ENCODE measurements around the gene NRXN2. TPM values are rescaled to one million over a fixed set of nuclear protein-coding genes. Genes with fewer than 3 reads are reported as not detected.

NRXN2 gene
- polyA plus RNA-seq, 1 of the 3 experiments (the other 2 are of a cell fraction) = 0.15 TPM

DNA sequence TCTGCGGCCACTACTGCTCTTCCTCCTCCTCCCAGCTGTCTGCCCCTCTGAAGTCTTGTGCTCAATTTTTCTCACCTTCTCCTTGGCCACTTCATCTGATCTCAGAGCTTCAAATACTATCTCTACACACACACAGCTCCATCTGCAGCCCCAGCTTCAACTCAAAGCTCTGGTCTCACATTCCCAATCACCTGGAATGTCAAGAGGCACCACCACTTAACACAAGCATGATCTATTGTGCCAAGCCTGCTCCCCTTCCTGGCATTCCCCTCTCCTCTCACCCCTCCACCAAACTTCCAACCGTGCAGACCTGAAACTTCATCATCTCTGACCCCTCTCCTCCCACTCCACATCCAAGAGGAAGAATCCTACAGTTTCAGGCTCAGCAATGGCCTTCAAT is 17.5 kb downstream of the NRXN2 start:
- CTCF ChIA-PET = interaction anchor here (1.3 to 4.9 kb wide), 5 partner anchors 7 to 31 kb away, joined by 3 to 35 read pairs (median 13); no protein-coding TSS in a partner anchor
- peaks cover 17% of the 10 kb centered on the region; the same call in 1 of the 2 replicates for H3K27me3 ChIP-seq (ENCODE audit: insufficient read depth)

DNA sequence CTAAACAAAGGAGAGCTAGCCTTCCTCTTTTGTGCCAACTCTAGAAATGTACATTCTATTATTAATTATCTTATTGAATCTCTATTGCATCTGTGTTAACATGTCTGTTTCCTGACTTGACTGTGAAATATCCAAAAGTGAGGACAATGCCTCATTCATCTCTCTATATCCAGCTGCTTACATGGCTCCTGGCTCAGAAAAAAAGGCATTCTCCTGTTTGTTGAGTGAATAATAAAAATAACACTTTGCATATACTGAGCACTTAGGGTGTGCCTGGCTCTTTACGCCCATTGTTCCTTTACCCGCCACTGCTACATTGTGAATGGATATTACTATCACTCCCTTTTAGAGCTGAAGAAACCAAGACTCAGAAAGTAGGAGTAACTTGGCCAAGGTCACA is 19.9 kb downstream of the NRXN2 start:
- 87% methylated on average over 2 of the region's 2 CpGs for WGBS (ENCODE audit: low lambda C conversion rate)
- no peak overlapping the region for H3K4me3 ChIP-seq (ENCODE audit: low read depth in 2 of 2, low read length in 1 of 2)
- H3K4me2 ChIP-seq = no peak overlapping the region
- TF ChIP-seq POLR2AphosphoS5 (IDR thresholded peaks at IDR 0.05; ENCODE audit: low read depth, low read length) (no peak), NFIC (IDR thresholded peaks at IDR 0.05; ENCODE audit: borderline replicate concordance) (no peak), RCOR1 (IDR thresholded peaks at IDR 0.05; ENCODE audit: low read length) (no peak), CHD2 (IDR thresholded peaks at IDR 0.05; ENCODE audit: low read length, partially characterized antibody) (no peak), RXRA (IDR thresholded peaks at IDR 0.05; ENCODE audit: borderline replicate concordance, low read depth) (no peak), EZH2phosphoT487 (IDR thresholded peaks at IDR 0.05; ENCODE audit: borderline replicate concordance, low read depth) (no peak), GATA2 (CRISPR knock-in tag; IDR thresholded peaks at IDR 0.05) (no peak), GABPA (IDR thresholded peaks at IDR 0.05; ENCODE audit: low read depth) (no peak), FOSL2 (IDR thresholded peaks at IDR 0.05; ENCODE audit: borderline replicate concordance, low read depth) (no peak), TEAD4 (IDR thresholded peaks at IDR 0.05; ENCODE audit: borderline replicate concordance, insufficient read depth) (no peak)
- TF ChIP-seq, protein P1, sequence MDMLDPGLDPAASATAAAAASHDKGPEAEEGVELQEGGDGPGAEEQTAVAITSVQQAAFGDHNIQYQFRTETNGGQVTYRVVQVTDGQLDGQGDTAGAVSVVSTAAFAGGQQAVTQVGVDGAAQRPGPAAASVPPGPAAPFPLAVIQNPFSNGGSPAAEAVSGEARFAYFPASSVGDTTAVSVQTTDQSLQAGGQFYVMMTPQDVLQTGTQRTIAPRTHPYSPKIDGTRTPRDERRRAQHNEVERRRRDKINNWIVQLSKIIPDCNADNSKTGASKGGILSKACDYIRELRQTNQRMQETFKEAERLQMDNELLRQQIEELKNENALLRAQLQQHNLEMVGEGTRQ (IDR thresholded peaks at IDR 0.05; ENCODE audit: borderline replicate concordance, low read depth, low read length) = no peak
- TF ChIP-seq, protein P2, sequence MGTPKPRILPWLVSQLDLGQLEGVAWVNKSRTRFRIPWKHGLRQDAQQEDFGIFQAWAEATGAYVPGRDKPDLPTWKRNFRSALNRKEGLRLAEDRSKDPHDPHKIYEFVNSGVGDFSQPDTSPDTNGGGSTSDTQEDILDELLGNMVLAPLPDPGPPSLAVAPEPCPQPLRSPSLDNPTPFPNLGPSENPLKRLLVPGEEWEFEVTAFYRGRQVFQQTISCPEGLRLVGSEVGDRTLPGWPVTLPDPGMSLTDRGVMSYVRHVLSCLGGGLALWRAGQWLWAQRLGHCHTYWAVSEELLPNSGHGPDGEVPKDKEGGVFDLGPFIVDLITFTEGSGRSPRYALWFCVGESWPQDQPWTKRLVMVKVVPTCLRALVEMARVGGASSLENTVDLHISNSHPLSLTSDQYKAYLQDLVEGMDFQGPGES (IDR thresholded peaks at IDR 0.05; ENCODE audit: low read depth, low read length) = no peak

More for the DNA sequence above, 17.5 kb downstream of the NRXN2 start:
- Histone ChIP-seq H3K9me2 (no peaks in the 10 kb centered on the region), H3K27ac (ENCODE audit: low read depth in 2 of 2, low read length in 1 of 2) (no peak overlapping the region), H3K4me3 (ENCODE audit: low read depth in 2 of 2, low read length in 1 of 2) (no peak overlapping the region), H2AFZ (ENCODE audit: low read depth) (no peak overlapping the region), H3K4me2 (no peak overlapping the region), H3K79me2 (ENCODE audit: insufficient read depth) (no peaks in the 10 kb centered on the region), H3K36me3 (replicated peaks in 1 of 2; ENCODE audit: control insufficient read depth in 1 of 2, insufficient read depth in 2 of 2, low read length in 1 of 2) (no peaks in the 10 kb centered on the region), H3K4me1 (ENCODE audit: control insufficient read depth in 1 of 2, insufficient read depth in 2 of 2, low read depth in 1 of 2, low read length in 1 of 2) (peaks cover 0 to 9% of the 10 kb centered on the region in 2 experiments; a peak in 3 of 4 replicates), H3K9me3 (no peaks in the 10 kb centered on the region), H4K20me1 (ENCODE audit: insufficient read depth) (no peaks in the 10 kb centered on the region), H3F3A (replicated peaks; ENCODE audit: insufficient read depth) (peaks cover 3% of the 10 kb centered on the region), H3K9ac (no peak overlapping the region)
- POLR2A ChIA-PET = no interaction called here
- TF ChIP-seq FOSL2 (IDR thresholded peaks at IDR 0.05; ENCODE audit: borderline replicate concordance, low read depth) = no peak
- TF ChIP-seq, protein P1 (IDR thresholded peaks at IDR 0.05; ENCODE audit: borderline replicate concordance, low read depth, low read length) = no peak
- no peak for TF ChIP-seq EZH2phosphoT487 (IDR thresholded peaks at IDR 0.05; ENCODE audit: borderline replicate concordance, low read depth)
- TF ChIP-seq JUND (IDR thresholded peaks at IDR 0.05) = no peak
- TF ChIP-seq TAF1 (IDR thresholded peaks at IDR 0.05; ENCODE audit: borderline replicate concordance, low read depth, low read length) = no peak
- no peak for TF ChIP-seq FOXJ3 (CRISPR knock-in tag; IDR thresholded peaks at IDR 0.05)
- TF ChIP-seq, protein P2 (IDR thresholded peaks at IDR 0.05; ENCODE audit: low read depth, low read length) = no peak
- TF ChIP-seq YY1 (IDR thresholded peaks at IDR 0.05; ENCODE audit: low read depth) = no peak
- no peak for TF ChIP-seq CHD2 (IDR thresholded peaks at IDR 0.05; ENCODE audit: low read length, partially characterized antibody)
- no peak for TF ChIP-seq NFIC (IDR thresholded peaks at IDR 0.05; ENCODE audit: borderline replicate concordance)
- TF ChIP-seq GATA2 (CRISPR knock-in tag; IDR thresholded peaks at IDR 0.05) = no peak
- TF ChIP-seq, protein P3, sequence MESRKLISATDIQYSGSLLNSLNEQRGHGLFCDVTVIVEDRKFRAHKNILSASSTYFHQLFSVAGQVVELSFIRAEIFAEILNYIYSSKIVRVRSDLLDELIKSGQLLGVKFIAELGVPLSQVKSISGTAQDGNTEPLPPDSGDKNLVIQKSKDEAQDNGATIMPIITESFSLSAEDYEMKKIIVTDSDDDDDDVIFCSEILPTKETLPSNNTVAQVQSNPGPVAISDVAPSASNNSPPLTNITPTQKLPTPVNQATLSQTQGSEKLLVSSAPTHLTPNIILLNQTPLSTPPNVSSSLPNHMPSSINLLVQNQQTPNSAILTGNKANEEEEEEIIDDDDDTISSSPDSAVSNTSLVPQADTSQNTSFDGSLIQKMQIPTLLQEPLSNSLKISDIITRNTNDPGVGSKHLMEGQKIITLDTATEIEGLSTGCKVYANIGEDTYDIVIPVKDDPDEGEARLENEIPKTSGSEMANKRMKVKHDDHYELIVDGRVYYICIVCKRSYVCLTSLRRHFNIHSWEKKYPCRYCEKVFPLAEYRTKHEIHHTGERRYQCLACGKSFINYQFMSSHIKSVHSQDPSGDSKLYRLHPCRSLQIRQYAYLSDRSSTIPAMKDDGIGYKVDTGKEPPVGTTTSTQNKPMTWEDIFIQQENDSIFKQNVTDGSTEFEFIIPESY (IDR thresholded peaks at IDR 0.05; ENCODE audit: borderline replicate concordance, low read depth) = no peak
- TF ChIP-seq TEAD4 (IDR thresholded peaks at IDR 0.05; ENCODE audit: borderline replicate concordance, insufficient read depth) = no peak
- no peak for TF ChIP-seq SIN3A (IDR thresholded peaks at IDR 0.05; ENCODE audit: borderline replicate concordance, low read depth, low read length)
- TF ChIP-seq NRF1 (IDR thresholded peaks at IDR 0.05; ENCODE audit: low read depth, low read length) = no peak
- TF ChIP-seq RCOR1 (IDR thresholded peaks at IDR 0.05; ENCODE audit: low read length) = no peak
- no peak for DNase-seq
- WGBS (ENCODE audit: low lambda C conversion rate) = 51% methylated on average over 2 of the region's 2 CpGs

More for the DNA sequence above, 19.9 kb downstream of the NRXN2 start:
- Histone ChIP-seq H3K27ac (ENCODE audit: low read depth in 2 of 2, low read length in 1 of 2) (no peak overlapping the region), H3K9me3 (no peaks in the 10 kb centered on the region), H3K36me3 (replicated peaks in 1 of 2; ENCODE audit: control insufficient read depth in 1 of 2, insufficient read depth in 2 of 2, low read length in 1 of 2) (no peaks in the 10 kb centered on the region), H3K27me3 (ENCODE audit: insufficient read depth) (peaks cover 17% of the 10 kb centered on the region; the same call in 1 of the 2 replicates), H3K4me1 (ENCODE audit: control insufficient read depth in 1 of 2, insufficient read depth in 2 of 2, low read depth in 1 of 2, low read length in 1 of 2) (peaks cover 0 to 6% of the 10 kb centered on the region in 2 experiments; a peak in 2 of 4 replicates), H3F3A (replicated peaks; ENCODE audit: insufficient read depth) (no peaks in the 10 kb centered on the region), H3K9ac (no peak overlapping the region), H2AFZ (ENCODE audit: low read depth) (no peak overlapping the region), H3K9me2 (no peaks in the 10 kb centered on the region), H4K20me1 (ENCODE audit: insufficient read depth) (no peaks in the 10 kb centered on the region), H3K79me2 (ENCODE audit: insufficient read depth) (no peaks in the 10 kb centered on the region)
- no peak for DNase-seq
- CTCF ChIA-PET = interaction anchor here (1.7 to 4.9 kb wide), 5 partner anchors 9 to 185 kb away, joined by 4 to 35 read pairs (median 9); partner anchors contain the start of gene RASGRP2
- POLR2A ChIA-PET = no interaction called here
